ENCODE results near the gene ARHGAP28.

Gene ARHGAP28

GRCh38 chr18:6729247-6730091 lies at the start of gene ARHGAP28:
Gene ARHGAP28 (plus strand): TSS chr18:6729716. CDS start chr18:6729822, 106 bp downstream.
- peak; percentile 61 for DNase-seq

GRCh38 chr18:6681331-6681875 lies 48.1 kb upstream of the ARHGAP28 start:
- no peak for DNase-seq

- DNase-seq: no peak
These were observed 46.9 kb upstream of the ARHGAP28 start for GRCh38 chr18:6682437-6683111.

GRCh38 chr18:6683112-6683876 lies 46.2 kb upstream of the ARHGAP28 start:
- no peak for DNase-seq

- no peak for DNase-seq
These were observed 41.8 kb upstream of the ARHGAP28 start for GRCh38 chr18:6687676-6688075.

- no peak for DNase-seq
These were observed 20.6 kb upstream of the ARHGAP28 start for GRCh38 chr18:6708890-6709289.

GRCh38 chr18:6711467-6711866 lies 18.0 kb upstream of the ARHGAP28 start:
- no peak for DNase-seq

GRCh38 chr18:6712401-6712800 lies 17.1 kb upstream of the ARHGAP28 start:
- no peak for DNase-seq

- DNase-seq: no peak
These were observed 15.5 kb upstream of the ARHGAP28 start for GRCh38 chr18:6714010-6714409.

- no peak for DNase-seq
These were observed 11.2 kb upstream of the ARHGAP28 start for GRCh38 chr18:6718267-6718666.

- DNase-seq: no peak
These were observed 10.2 kb upstream of the ARHGAP28 start for GRCh38 chr18:6719098-6719846.

GRCh38 chr18:6719910-6720683 lies 9.4 kb upstream of the ARHGAP28 start:
- no peak for DNase-seq

- DNase-seq: no peak
These were observed 7.8 kb upstream of the ARHGAP28 start for GRCh38 chr18:6721755-6722154.

- no peak for DNase-seq
These were observed 6.8 kb upstream of the ARHGAP28 start for GRCh38 chr18:6722690-6723089.

GRCh38 chr18:6724331-6724730 lies 5.2 kb upstream of the ARHGAP28 start:
- DNase-seq: no peak

- DNase-seq: no peak
These were observed 1.2 kb upstream of the ARHGAP28 start for GRCh38 chr18:6728331-6728730.

GRCh38 chr18:6728809-6729246 lies 688 bp upstream of the ARHGAP28 start:
- DNase-seq: no peak

GRCh38 chr18:6730416-6731221 lies 1.1 kb downstream of the ARHGAP28 start:
- no peak for DNase-seq

GRCh38 chr18:6731222-6731596 lies 1.7 kb downstream of the ARHGAP28 start:
- no peak for DNase-seq

- no peak for DNase-seq
These were observed 3.4 kb downstream of the ARHGAP28 start for GRCh38 chr18:6732952-6733351.

GRCh38 chr18:6733758-6734157 lies 4.2 kb downstream of the ARHGAP28 start:
- DNase-seq: no peak

Data from NCI-H2081 treated with DMSO at 0.1 percent for 48 hours (cell line).